Right hindlimb (tissue), 1 donor: ENCODE data around the gene STEAP1B.
A peak's percentile ranks its signal among the peaks of the same experiment; 100 is the strongest.
"Not testable (repeated sequence)": the region's sequence is repeated elsewhere in the genome, so short reads cannot be mapped to it uniquely, and the experiment has no call there.

ENCODE experiments used
- DNase-seq: peaks from one replicate; pipeline ENCODE4 v3.0.0-alpha.2; 2018

Gene STEAP1B

GRCh38 chr7:22452142-22452959, 47.6 kb downstream of the STEAP1B start:
- DNase-seq = peak; percentile 73

DNA sequence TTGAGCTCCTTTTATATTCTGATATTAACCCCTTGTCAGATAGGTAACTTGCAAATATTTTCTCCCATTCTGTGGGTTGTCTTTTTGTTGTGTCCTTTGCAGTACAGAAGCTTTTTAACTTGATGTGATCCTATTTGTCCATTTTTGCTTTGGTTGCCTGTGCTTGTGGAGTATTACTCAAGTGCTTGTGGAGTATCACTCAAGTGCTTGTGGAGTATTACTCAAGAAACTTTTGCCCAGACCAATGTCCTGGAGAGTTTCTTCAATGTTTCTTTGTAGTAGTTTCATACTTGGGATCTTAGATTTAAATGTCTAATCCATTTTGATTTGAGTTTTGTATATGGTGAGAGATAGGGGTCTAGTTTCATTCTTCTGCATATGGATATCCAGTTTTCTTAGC, 50.0 kb downstream of the STEAP1B start:
- DNase-seq = not testable (repeated sequence)

- no peak for DNase-seq
Observed at GRCh38 chr7:22447762-22448161, 52.2 kb downstream of the STEAP1B start.

DNA sequence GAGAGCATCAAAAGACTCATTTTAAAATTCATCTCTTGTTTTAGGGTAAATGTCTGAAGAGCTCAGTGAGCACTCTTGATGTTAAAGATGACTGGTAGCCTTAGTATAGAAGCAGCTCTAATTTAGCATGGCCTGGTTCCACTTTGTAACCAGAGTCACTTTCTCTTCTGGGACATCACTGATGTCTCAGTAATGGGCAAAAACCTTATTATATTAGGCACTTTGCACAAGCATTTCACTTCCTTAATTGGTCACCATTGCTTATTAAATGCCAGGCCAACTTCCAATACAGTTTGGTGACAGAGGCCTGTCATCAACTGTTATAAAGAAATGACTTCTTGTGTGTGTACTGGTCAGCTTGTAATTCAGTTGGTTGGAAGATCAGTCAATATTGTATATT, 53.0 kb downstream of the STEAP1B start:
- DNase-seq = no peak

DNA sequence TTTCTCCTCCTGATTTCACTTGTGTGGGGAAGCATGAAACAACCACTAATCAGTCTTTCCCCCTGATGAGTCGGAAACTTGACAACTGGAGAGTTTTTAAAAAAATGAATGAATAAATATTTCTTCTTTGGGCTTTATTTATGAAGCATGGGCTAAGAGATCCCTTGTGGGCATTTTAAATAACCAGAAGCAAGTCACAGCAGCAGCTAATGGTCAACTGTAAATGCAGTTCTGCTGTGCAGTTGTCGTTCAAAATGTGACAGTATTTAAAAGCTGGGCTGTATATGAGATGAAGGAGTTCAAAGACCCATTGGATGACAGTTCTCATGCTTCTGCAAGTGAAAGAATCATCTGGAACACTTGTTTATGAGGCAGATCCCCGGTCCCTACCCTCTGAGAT, 54.1 kb downstream of the STEAP1B start:
- no peak for DNase-seq

DNA sequence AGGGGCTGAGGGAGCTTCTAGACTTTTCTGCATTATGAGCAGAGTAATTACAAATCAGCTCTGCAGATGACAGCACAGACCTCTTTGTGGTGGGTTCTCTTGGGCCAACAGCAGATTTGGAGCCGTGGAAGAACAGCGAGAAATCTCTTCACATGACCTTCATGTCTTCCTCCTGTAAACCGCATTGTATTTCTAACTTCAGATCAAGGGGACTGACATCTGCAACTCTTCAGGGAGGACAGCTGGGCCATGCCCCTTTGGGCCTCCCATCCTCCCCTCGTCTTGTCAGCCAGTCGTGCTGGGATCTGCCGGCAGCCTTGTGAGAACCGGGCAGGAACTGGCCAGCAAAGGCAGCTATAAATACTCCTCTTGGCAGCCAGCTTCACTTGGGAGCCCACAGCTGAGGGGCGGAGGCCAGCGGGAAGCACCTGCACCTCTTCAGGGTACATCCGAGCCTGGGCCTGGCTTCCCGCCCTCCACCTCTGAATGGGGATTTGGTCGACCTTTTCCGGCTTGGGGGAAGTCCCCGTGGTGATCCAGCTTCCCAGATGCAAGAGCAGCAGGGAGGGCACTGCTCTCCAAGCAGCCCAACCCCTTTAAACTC, 54.7 kb downstream of the STEAP1B start:
- peak; percentile 88 for DNase-seq

- peak; percentile 41 for DNase-seq
Observed at GRCh38 chr7:22444181-22444971, 55.6 kb downstream of the STEAP1B start.

- no peak for DNase-seq
Observed at GRCh38 chr7:22443370-22444180, 56.4 kb downstream of the STEAP1B start.

GRCh38 chr7:22442882-22443369, 57.1 kb downstream of the STEAP1B start:
- DNase-seq = no peak

DNA sequence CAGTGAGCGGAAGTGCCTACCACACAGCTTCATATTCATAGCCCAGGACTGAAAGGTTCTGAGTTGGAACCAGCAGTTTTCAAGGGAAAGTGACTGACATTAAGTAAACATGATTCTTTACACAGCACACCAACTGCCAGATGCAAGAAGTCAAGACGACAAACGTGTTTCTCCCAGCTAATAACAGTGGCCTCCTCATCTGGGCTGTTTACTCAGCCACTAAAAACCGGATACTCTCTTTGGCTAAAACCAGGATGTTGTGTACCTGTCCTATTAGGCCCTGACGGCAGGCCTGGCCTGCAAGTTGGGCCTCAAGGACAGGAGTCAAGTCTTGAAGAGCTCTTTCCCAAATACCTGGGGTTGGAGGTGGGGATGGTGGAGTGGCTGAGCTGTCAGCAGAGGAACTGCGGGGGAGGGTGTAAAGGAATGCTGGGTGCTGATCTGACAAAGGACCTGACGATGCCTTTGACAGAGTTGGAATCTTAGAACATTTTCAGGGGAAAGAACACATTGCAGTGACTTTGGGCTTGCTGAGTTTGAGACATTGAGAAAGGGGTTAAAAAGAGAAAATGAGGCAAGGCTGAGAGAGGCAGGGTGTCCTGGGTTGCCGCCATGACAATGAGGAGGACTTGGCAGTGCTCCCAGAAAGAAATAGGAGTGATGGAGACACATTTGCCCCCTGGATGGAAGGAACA, 57.7 kb downstream of the STEAP1B start:
- DNase-seq = no peak

DNA sequence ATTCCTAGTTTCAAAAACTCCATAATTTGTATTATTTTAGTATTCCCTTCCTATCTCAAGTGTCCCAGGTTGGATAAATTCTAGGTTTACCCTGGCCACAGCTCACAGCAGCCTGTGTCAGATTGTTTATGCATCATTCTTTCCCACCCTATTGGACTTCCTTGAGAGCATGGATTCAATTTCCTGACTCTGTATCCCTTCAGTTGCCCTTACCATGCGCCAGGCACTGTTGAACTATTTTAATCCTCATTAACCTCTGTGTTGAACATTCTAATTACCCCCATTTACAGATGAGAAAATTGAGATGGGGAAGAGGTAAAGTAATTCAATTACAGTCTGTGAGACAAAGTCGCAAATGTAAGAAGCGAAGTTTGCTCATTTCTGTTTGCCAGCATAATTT, 58.8 kb downstream of the STEAP1B start:
- DNase-seq = no peak

DNA sequence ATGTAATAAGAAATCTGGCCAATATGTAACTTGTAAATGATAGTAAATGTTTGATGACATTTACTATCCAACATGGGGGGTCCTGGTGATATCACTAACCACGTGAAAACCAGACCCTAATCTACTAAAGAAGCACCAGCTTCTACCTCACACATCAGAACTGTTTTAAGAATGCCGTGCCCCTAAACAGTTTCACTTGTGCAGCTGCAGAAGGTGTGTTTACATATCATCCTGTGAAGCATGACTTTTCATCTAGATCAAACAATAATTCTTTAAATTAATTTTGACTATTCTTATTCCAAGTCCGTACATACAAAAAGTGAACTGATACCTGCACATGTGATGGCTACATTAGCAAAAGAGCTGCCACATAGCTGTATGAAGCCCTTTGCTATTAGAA, 61.0 kb downstream of the STEAP1B start:
- DNase-seq = no peak

- DNase-seq = not testable (repeated sequence)
Observed at GRCh38 chr7:22436552-22436951, 63.4 kb downstream of the STEAP1B start.

DNA sequence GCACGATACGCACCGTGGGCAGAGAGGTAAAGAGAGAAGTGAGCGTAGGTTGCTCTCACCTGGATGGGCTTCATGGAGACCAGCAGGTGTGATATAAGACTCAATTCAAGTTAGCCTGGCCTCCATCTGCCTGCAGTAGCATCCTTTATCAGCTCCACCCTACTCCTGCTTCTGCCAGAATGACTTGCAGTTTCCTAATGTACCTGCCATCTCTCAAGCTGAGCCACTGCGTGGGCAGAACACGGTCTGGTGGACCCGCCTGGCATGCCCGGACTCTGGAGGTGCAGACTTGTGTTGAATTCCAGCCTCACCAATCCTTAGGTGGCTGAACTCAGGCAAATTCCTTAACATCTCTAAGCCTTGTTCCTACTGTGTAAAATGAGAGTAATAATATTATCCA, 64.3 kb downstream of the STEAP1B start:
- no peak for DNase-seq

GRCh38 chr7:22435105-22435504, 64.9 kb downstream of the STEAP1B start:
- DNase-seq = no peak

DNA sequence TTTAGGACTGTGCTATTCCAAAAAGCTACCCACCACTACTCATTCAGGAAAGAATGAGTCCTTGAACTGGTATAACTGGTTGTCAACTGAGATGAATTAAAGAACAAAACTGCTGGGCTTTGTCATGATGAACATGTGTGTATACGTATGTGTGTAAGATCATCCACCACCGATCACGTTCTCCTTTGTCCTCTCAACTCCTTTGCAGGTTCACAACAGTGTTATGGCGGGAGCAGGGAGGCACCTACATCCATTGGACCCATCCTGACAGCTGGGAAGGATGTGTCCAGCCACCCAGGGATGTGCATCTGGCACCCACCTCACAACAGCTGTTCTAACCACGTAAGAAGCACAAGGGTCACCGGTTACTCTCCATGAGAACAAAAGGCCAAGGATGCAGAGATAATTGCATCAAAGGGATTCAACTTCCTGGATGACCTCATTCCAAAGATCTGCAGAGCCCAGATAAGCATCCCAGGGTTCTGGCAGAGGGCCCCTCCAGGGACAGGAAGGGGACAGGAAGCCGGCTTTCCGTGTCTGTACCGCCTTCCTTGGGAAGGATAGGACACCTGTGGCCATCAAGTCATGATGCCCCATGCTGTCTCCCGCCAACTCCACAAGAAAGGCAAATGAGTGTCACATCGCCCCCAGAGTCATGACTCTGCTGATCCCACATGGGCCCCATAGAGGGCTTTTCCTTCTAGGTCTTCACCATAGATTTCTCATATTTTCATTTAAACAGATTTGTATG, 66.1 kb downstream of the STEAP1B start:
- peak; percentile 30 for DNase-seq

DNA sequence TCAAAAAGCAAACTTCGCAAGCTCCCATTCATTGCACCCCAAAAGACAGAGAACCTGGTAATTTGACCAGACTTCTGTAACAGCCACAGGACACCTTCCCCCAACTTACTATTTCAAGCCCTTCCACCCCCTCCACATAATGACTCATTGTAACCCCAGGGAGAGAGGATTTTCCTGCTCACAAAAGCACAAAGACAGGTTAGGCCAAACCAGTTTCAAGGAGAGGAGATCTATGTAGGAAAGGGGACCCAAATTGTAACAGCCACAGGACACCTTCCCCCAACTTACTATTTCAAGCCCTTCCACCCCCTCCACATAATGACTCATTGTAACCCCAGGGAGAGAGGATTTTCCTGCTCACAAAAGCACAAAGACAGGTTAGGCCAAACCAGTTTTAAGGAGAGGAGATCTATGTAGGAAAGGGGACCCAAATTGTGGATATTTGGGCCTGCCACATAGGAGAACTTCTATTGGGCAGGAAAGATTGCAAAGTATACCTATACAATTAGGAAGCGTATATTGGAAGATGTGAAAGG, 66.8 kb downstream of the STEAP1B start:
- not testable (repeated sequence) for DNase-seq

GRCh38 chr7:22432203-22432718, 67.7 kb downstream of the STEAP1B start:
- no peak for DNase-seq

DNA sequence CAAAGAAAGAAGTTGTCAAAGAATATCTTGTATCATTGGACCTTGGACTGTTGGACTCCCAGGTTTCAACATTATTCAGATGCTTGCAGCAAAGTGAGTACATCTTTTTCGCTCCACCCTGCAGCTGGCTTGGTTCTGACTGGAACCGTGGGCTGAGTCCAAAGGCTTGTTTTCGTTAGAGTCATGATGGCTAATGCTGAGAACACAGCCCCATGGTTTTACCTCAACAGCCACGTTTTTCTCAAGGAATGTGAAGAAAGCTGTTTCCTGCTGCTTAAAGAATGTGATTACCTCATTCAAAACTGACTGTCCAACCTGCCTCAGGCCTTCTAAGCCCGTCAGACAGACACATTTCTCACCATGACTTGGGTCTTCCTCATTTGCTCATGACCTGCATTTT, 69.5 kb downstream of the STEAP1B start:
- DNase-seq = no peak

DNA sequence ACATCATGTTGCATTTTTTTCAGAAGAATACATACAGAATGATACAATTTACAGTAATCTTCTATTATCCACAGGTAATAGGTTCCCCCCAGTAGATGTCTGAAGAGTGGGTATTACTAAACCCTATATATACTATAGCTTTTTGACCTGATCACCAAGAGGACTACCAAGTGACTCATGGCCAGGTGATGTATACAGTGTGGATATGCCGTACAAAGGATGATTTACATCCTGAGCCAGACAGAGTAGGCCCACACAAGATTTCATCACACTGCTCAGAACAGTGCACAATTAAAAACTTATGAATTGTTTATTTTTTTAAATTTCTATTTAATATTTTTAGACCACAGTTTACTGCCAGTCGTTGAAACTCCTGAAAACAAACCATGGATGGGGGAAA, 70.6 kb downstream of the STEAP1B start:
- DNase-seq = no peak

GRCh38 chr7:22427855-22428254, 72.1 kb downstream of the STEAP1B start:
- DNase-seq = no peak
